Measurements from ENCODE around the gene KIR3DL3. TPM values are rescaled to one million over a fixed set of nuclear protein-coding genes. Genes with fewer than 3 reads are reported as not detected.
A peak's percentile ranks its signal among the peaks of the same experiment; 100 is the strongest.

The KIR3DL3 gene
- total and polyA plus RNA-seq, 9 of the 15 experiments (the other 6 are each of a cell fraction or from before 2014, with no cell fraction given) = 0.11 TPM; not detected in 8

GRCh38 chr19:54694648-54695047, 29.6 kb upstream of the KIR3DL3 start:
- H3K27ac ChIP-seq (ENCODE audit: extremely low read depth, low read depth, low read length) = no peak overlapping the region
- POLR2A ChIA-PET = no interaction called here
- H4K20me1 ChIP-seq (replicated peaks; ENCODE audit: control insufficient read depth, insufficient read depth, low read length) = no peaks in the 10 kb centered on the region
- TF ChIP-seq ETV1 (tag; conservative IDR thresholded peaks at IDR 0.05; ENCODE audit: low read depth) = no peak
- TF ChIP-seq MTA1 (IDR thresholded peaks at IDR 0.05; ENCODE audit: borderline replicate concordance) = no peak
- TF ChIP-seq ASH1L (IDR thresholded peaks at IDR 0.05; ENCODE audit: borderline replicate concordance, low read depth, partially characterized antibody) = no peak
- TF ChIP-seq THRB (CRISPR knock-in tag; conservative IDR thresholded peaks at IDR 0.05) = no peak
- TF ChIP-seq SPI1 (IDR thresholded peaks at IDR 0.05; ENCODE audit: borderline replicate concordance, low read depth, low read length) = peak; percentile 1; the same call in 1 of the 2 replicates
- in situ Hi-C loops (cut with MboI) = no loop called here
- WGBS (ENCODE audit: insufficient coverage, low coverage, missing lambda C conversion rate) = 2% methylated on average over 5 of the region's 5 CpGs
- intact Hi-C loops (cut with micrococcal nuclease) = no loop called here
- no peak overlapping the region for H3K4me3 ChIP-seq
- peak overlapping the region; percentile 78 for H2AFZ ChIP-seq (ENCODE audit: low read depth, low read length)
- no peaks in the 10 kb centered on the region for H3K9me1 ChIP-seq (ENCODE audit: control insufficient read depth, insufficient read depth, low read length)
- FAIRE-seq (no peak), DNase-seq (ENCODE audit: extremely low read depth in 1 of 4, low spot score in 3 of 4) (peak in 1 of 4 experiments; percentile 28), ATAC-seq (peak; percentile 35; the same call in 2 of the 3 replicates)
- H3K9ac ChIP-seq (ENCODE audit: insufficient read depth in 1 of 2, low read depth in 2 of 2, low read length in 2 of 2) = no peak overlapping the region; a peak in 1 of 4 replicates
- no peaks in the 10 kb centered on the region for H3K27me3 ChIP-seq (ENCODE audit: control insufficient read depth in 2 of 2, insufficient read depth in 2 of 2, low read length in 2 of 2)
- CTCF ChIA-PET (ENCODE audit: low intra/inter-chr PET ratio) = no interaction called here
- peaks cover 22 to 44% of the 10 kb centered on the region in 2 experiments; a peak in 4 of 5 replicates for H3K4me1 ChIP-seq (replicated peaks in 1 of 2; ENCODE audit: control insufficient read depth in 2 of 2, insufficient read depth in 2 of 2, low read length in 2 of 2)
- H3K4me2 ChIP-seq (ENCODE audit: insufficient read depth, low read length) = no peak overlapping the region
- no peaks in the 10 kb centered on the region for H3K36me3 ChIP-seq (ENCODE audit: control insufficient read depth, insufficient read depth, low read length)
- BruUV-seq (replicated peaks) = no TSS peak
- H3K79me2 ChIP-seq (ENCODE audit: control insufficient read depth, insufficient read depth, low read length) = no peaks in the 10 kb centered on the region; the same call in 2 of the 3 replicates
- no peaks in the 10 kb centered on the region for H3K9me3 ChIP-seq (replicated peaks; ENCODE audit: control insufficient read depth, insufficient read depth, low read depth, low read length)
